Lower lobe of right lung (tissue), 2 donors: ENCODE measurements around the gene WNK2. TPM values are rescaled to one million over a fixed set of nuclear protein-coding genes. Genes with fewer than 3 reads are reported as not detected.
A peak's percentile ranks its signal among the peaks of the same experiment; 100 is the strongest.

Experiments
- ATAC-seq, 2 donors: fragments of 200-7000 bp; cut with Tn5 transposase; one replicate each; pipeline ENCODE4 v1.9.1; 2020 to 2022; ENCODE audit warnings: mild to moderate bottlenecking in 2 of 2, moderate library complexity in 2 of 2
- DNase-seq: peaks from one replicate; pipeline ENCODE4 v3.0.0-alpha.2; 2020
- H3K27ac ChIP-seq: fragments of 200-600 bp; one replicate; pipeline ENCODE4 v1.8.0; 2022
- H3K27me3 ChIP-seq: fragments of 200-600 bp; one replicate; pipeline ENCODE4 v1.8.0; 2022; ENCODE audit warnings: low read depth
- H3K36me3 ChIP-seq: fragments of 200-600 bp; one replicate; pipeline ENCODE4 v1.8.0; 2022; ENCODE audit warnings: mild to moderate bottlenecking
- H3K4me1 ChIP-seq: fragments of 200-600 bp; one replicate; pipeline ENCODE4 v1.8.0; 2022
- H3K4me3 ChIP-seq: fragments of 200-600 bp; one replicate; pipeline ENCODE4 v1.8.0; 2022; ENCODE audit warnings: mild to moderate bottlenecking
- H3K9me3 ChIP-seq: fragments of 200-600 bp; one replicate; pipeline ENCODE4 v1.8.0; 2022
- CTCF ChIP-seq: fragments of 200-600 bp; IDR thresholded peaks from one replicate; pipeline ENCODE4 v1.8.0; 2022; ENCODE audit warnings: antibody characterized with exemption, mild to moderate bottlenecking
- intact Hi-C: fragments of 100-400 bp; cut with DNase I; formaldehyde crosslinking; loops from one replicate; pipeline ENCODE4 v1.11.0; 2022
- total RNA-seq: library from RNA; stranded (reverse); fragmentation: NEBNext Ultra II Directional; extraction: Animal tissue kit (Norgen Biotek cat#: 25700); gene quantifications from one replicate; pipeline ENCODE4 v1.2.1, GENCODE V29; 2021
- donor health status: DM: no; HTN: yes; CAD: no; lungs with severe emphysema.

WNK2 gene
- total RNA-seq, 1 donor from 2014 or later: 7.7 TPM

- H3K9me3 ChIP-seq: no peaks in the 10 kb centered on the region
- no peak overlapping the region for H3K27ac ChIP-seq
- intact Hi-C loops: no loop called here
- DNase-seq: no peak
- ATAC-seq: no peak
- H3K4me3 ChIP-seq: no peak overlapping the region
- H3K36me3 ChIP-seq: no peaks in the 10 kb centered on the region
- no peaks in the 10 kb centered on the region for H3K27me3 ChIP-seq
- H3K4me1 ChIP-seq: peaks cover 7% of the 10 kb centered on the region
- TF ChIP-seq CTCF: no peak
Observed at GRCh38 chr9:93147632-93148031, 36.3 kb upstream of the WNK2 start.

GRCh38 chr9:93148721-93149120 is 35.2 kb upstream of the WNK2 start:
- H3K27ac ChIP-seq: no peak overlapping the region
- TF ChIP-seq CTCF: no peak
- peaks cover 7% of the 10 kb centered on the region for H3K4me1 ChIP-seq
- DNase-seq (no peak), ATAC-seq (no peak)
- no peaks in the 10 kb centered on the region for H3K9me3 ChIP-seq
- no peaks in the 10 kb centered on the region for H3K27me3 ChIP-seq
- no peak overlapping the region for H3K4me3 ChIP-seq
- no peaks in the 10 kb centered on the region for H3K36me3 ChIP-seq
- intact Hi-C loops: no loop called here

GRCh38 chr9:93149361-93149760 is 34.6 kb upstream of the WNK2 start:
- Histone ChIP-seq H3K36me3 (no peaks in the 10 kb centered on the region), H3K4me3 (no peak overlapping the region), H3K9me3 (no peaks in the 10 kb centered on the region), H3K4me1 (peaks cover under 1% of the 10 kb centered on the region), H3K27me3 (no peaks in the 10 kb centered on the region), H3K27ac (no peak overlapping the region)
- no peak for ATAC-seq
- no peak for TF ChIP-seq CTCF
- no peak for DNase-seq
- intact Hi-C loops: no loop called here

- Histone ChIP-seq H3K27me3 (no peaks in the 10 kb centered on the region), H3K36me3 (no peaks in the 10 kb centered on the region), H3K4me1 (no peaks in the 10 kb centered on the region), H3K27ac (no peak overlapping the region), H3K9me3 (no peaks in the 10 kb centered on the region), H3K4me3 (no peak overlapping the region)
- intact Hi-C loops: no loop called here
- no peak for TF ChIP-seq CTCF
- DNase-seq (no peak), ATAC-seq (peak in 1 of 2 donors; percentile 28)
Observed at GRCh38 chr9:93151097-93151784, 32.7 kb upstream of the WNK2 start.

GRCh38 chr9:93154293-93154903 is 29.5 kb upstream of the WNK2 start:
- DNase-seq (no peak), ATAC-seq (peak in 1 of 2 donors; percentile 47)
- Histone ChIP-seq H3K4me1 (no peaks in the 10 kb centered on the region), H3K27ac (no peak overlapping the region), H3K4me3 (no peak overlapping the region), H3K36me3 (no peaks in the 10 kb centered on the region), H3K27me3 (no peaks in the 10 kb centered on the region), H3K9me3 (no peaks in the 10 kb centered on the region)
- intact Hi-C loops: no loop called here
- TF ChIP-seq CTCF: peak; percentile 49
